Measurements from ENCODE around the gene SASH1. TPM values are rescaled to one million over a fixed set of nuclear protein-coding genes. Genes with fewer than 3 reads are reported as not detected.

SASH1 gene
- total RNA-seq, 1 donor from 2014 or later = 10.2 TPM

- Mint-ChIP-seq H3K9me3 (no peaks in the 10 kb centered on the region), H3K27me3 (ENCODE audit: insufficient read depth, low read depth) (no peaks in the 10 kb centered on the region), H3K27ac (no peak overlapping the region), H3K4me3 (no peak overlapping the region), H3K4me1 (peaks cover 12% of the 10 kb centered on the region), H3K36me3 (peaks cover 17% of the 10 kb centered on the region)
- H3K27ac ChIP-seq = no peak overlapping the region
- H3K9me3 ChIP-seq (ENCODE audit: low read depth) = no peaks in the 10 kb centered on the region
- no peaks in the 10 kb centered on the region for H3K79me2 ChIP-seq (ENCODE audit: low read depth)
- no peaks in the 10 kb centered on the region for H3K27me3 ChIP-seq
- no peaks in the 10 kb centered on the region for H3F3A ChIP-seq (ENCODE audit: low read depth)
- no peak overlapping the region for H3K4me3 ChIP-seq
- H2AFZ ChIP-seq (replicated peaks) = no peak overlapping the region
- TF ChIP-seq CTCF (IDR thresholded peaks at IDR 0.05) = no peak
- no peak for TF ChIP-seq EZH2 (IDR thresholded peaks at IDR 0.05)
- TF ChIP-seq EZH2phosphoT487 (IDR thresholded peaks at IDR 0.05) = no peak
- no peak overlapping the region for H3K4me2 ChIP-seq
- H4K20me1 ChIP-seq (ENCODE audit: low read depth) = no peaks in the 10 kb centered on the region
- H3K4me1 ChIP-seq = peaks cover 11% of the 10 kb centered on the region
- no peaks in the 10 kb centered on the region for H3K36me3 ChIP-seq
- no peak for DNase-seq (ENCODE audit: low spot score)
- H3K9ac ChIP-seq = no peak overlapping the region
Measured at GRCh38 chr6:148500402-148500801, 157.8 kb downstream of the SASH1 start.

- TF ChIP-seq EZH2phosphoT487 (IDR thresholded peaks at IDR 0.05) (no peak), EZH2 (IDR thresholded peaks at IDR 0.05) (no peak), CTCF (IDR thresholded peaks at IDR 0.05) (no peak)
- Mint-ChIP-seq H3K4me3 (no peak overlapping the region), H3K36me3 (peaks cover 16% of the 10 kb centered on the region), H3K4me1 (peaks cover 12% of the 10 kb centered on the region), H3K27ac (no peak overlapping the region), H3K9me3 (no peaks in the 10 kb centered on the region), H3K27me3 (ENCODE audit: insufficient read depth, low read depth) (no peaks in the 10 kb centered on the region)
- peaks cover 11% of the 10 kb centered on the region for H3K4me1 ChIP-seq
- H2AFZ ChIP-seq (replicated peaks) = no peak overlapping the region
- H3K36me3 ChIP-seq = no peaks in the 10 kb centered on the region
- H3K27me3 ChIP-seq = no peaks in the 10 kb centered on the region
- H3K9me3 ChIP-seq (ENCODE audit: low read depth) = no peaks in the 10 kb centered on the region
- H3K79me2 ChIP-seq (ENCODE audit: low read depth) = no peaks in the 10 kb centered on the region
- no peak overlapping the region for H3K9ac ChIP-seq
- no peak overlapping the region for H3K27ac ChIP-seq
- no peaks in the 10 kb centered on the region for H4K20me1 ChIP-seq (ENCODE audit: low read depth)
- no peak overlapping the region for H3K4me2 ChIP-seq
- no peak overlapping the region for H3K4me3 ChIP-seq
- H3F3A ChIP-seq (ENCODE audit: low read depth) = no peaks in the 10 kb centered on the region
- DNase-seq (ENCODE audit: low spot score) = no peak
Measured at GRCh38 chr6:148501178-148501590, 158.5 kb downstream of the SASH1 start.

- Mint-ChIP-seq H3K36me3 (peaks cover 12% of the 10 kb centered on the region), H3K4me3 (no peak overlapping the region), H3K27me3 (ENCODE audit: insufficient read depth, low read depth) (no peaks in the 10 kb centered on the region), H3K27ac (no peak overlapping the region), H3K9me3 (no peaks in the 10 kb centered on the region), H3K4me1 (peaks cover 18% of the 10 kb centered on the region)
- H3K4me1 ChIP-seq = peaks cover 18% of the 10 kb centered on the region
- no peaks in the 10 kb centered on the region for H3K27me3 ChIP-seq
- H3K9me3 ChIP-seq (ENCODE audit: low read depth) = no peaks in the 10 kb centered on the region
- no peak overlapping the region for H3K27ac ChIP-seq
- TF ChIP-seq EZH2phosphoT487 (IDR thresholded peaks at IDR 0.05) (no peak), CTCF (IDR thresholded peaks at IDR 0.05) (no peak), EZH2 (IDR thresholded peaks at IDR 0.05) (no peak)
- DNase-seq (ENCODE audit: low spot score) = no peak
- no peaks in the 10 kb centered on the region for H3F3A ChIP-seq (ENCODE audit: low read depth)
- H3K79me2 ChIP-seq (ENCODE audit: low read depth) = no peaks in the 10 kb centered on the region
- no peaks in the 10 kb centered on the region for H3K36me3 ChIP-seq
- no peak overlapping the region for H3K4me3 ChIP-seq
- H4K20me1 ChIP-seq (ENCODE audit: low read depth) = no peaks in the 10 kb centered on the region
- no peak overlapping the region for H2AFZ ChIP-seq (replicated peaks)
- no peak overlapping the region for H3K9ac ChIP-seq
- H3K4me2 ChIP-seq = no peak overlapping the region
Measured at GRCh38 chr6:148502083-148502772, 159.6 kb downstream of the SASH1 start.
